GM19468 (cell line): ENCODE data around the gene TUBB3.
"Not testable (repeated sequence)": the region's sequence is repeated elsewhere in the genome, so short reads cannot be mapped to it uniquely, and the experiment has no call there.

Experiments used
- ATAC-seq: cut with Tn5 transposase; IDR thresholded peaks from one replicate; pipeline ENCODE4 v1.9.1; 2021; ENCODE audit warnings: mild to moderate bottlenecking, moderate library complexity, moderate number of reproducible peaks; ENCODE audit not compliant: unreplicated experiment; ENCODE audit errors: extremely low read depth

Gene TUBB3

GRCh38 chr16:89899879-89900481, 23.2 kb upstream of the TUBB3 start:
- ATAC-seq, result no peak

- no peak for ATAC-seq
Observed at GRCh38 chr16:89900885-89901284, 22.3 kb upstream of the TUBB3 start.

GRCh38 chr16:89902980-89903379, 20.2 kb upstream of the TUBB3 start:
- ATAC-seq, result no peak

DNA sequence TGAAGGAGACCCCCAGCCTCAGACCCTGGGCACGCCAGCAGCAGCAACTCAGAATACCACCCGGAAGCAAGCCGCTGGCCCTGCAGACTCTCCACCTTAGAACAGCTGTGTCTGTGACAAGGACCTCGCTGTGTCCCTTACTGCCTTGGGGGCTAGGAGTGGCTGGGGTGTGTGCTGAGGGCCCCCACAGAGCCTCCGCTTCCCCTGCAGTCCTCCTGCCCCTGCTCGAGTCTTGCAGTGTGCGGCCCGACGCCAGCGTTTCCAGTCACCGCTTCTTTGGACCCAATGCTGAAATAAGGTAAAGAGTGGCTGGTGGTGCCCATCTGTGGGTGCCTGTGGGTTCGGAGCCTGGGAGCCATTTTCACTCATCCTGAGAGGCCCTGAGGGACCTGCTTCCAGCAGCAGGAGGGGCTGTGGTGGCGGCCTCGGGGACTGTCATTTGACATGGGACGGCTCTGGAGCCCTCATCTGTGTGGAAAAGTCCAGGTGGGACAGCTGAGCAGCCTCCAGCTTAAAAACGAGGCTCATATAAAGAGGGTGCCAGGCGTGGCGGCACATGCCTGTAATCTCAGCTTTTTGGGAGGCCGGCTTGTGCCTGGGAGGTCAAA, 19.1 kb upstream of the TUBB3 start:
- no peak for ATAC-seq

GRCh38 chr16:89904606-89905510, 18.3 kb upstream of the TUBB3 start:
- no peak for ATAC-seq

DNA sequence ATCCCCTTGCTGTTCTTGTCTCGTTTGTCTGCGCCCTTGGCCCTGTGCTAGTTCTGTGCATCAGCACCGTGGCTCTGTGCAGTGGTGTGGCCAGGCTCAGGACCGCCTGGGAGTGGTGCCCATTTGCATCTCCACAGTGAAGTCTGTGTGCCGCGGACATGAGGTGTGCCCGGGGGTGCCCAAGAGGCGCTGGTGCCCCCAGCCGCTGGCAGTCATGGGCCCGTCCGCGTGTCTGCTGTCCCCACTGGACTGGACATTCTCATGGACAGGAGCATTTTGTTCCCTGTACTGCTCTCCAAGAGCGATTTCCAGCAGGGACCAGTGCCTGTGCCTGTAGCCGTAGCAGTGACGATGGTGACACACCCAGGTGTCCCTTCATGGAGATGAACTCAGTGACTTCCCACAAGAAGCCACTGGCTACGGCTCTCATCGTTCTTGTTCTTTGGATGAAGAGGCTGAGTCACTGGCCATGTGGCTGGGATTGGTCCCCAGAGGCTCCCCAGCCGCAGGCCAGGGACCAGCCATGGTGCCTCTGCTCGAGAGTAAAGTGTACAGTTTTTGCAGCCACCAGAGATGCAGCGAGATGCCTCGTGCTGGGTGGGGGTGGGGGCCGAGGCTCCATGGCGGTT, 17.5 kb upstream of the TUBB3 start:
- no peak for ATAC-seq

- no peak for ATAC-seq
Observed at GRCh38 chr16:89906140-89907025, 16.8 kb upstream of the TUBB3 start.

DNA sequence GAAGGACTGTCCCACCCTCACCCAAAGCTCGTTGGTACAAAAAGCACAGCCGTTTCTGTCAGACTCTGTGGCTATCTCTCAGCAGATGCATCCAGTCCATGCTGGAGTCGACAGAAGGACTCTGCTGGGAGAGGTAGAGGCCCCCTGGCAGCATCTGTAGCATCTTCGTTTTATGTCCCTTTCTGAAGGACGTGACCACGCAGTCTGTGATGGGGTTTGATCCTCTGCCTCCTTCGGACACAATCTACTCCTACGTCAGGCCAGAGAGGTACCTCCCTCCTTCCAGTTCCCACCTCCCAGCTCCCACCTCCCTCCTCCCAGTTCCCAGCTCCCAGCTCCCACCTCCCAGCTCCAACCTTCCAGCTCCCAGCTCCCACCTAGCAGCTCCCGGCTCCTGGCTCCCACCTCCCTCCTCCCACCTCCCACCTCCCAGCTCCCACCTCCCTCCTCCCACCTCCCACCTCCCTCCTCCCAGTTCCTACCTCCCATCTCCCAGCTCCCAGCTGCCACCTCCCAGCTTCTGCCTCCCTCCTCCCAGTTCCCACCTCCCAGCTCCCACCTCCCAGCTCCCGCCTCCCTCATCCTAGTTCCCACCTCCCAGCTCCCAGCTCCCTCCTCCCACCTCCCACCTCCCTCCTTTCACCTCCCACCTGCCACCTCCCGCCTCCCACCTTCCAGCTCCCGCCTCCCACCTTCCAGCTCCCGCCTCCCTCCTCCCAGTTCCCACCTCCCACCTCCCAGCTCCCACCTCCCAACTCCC, 15.9 kb upstream of the TUBB3 start:
- ATAC-seq, result no peak

- ATAC-seq, result no peak
Observed at GRCh38 chr16:89908236-89908635, 14.9 kb upstream of the TUBB3 start.

GRCh38 chr16:89909777-89910716, 13.1 kb upstream of the TUBB3 start:
- ATAC-seq, result no peak

DNA sequence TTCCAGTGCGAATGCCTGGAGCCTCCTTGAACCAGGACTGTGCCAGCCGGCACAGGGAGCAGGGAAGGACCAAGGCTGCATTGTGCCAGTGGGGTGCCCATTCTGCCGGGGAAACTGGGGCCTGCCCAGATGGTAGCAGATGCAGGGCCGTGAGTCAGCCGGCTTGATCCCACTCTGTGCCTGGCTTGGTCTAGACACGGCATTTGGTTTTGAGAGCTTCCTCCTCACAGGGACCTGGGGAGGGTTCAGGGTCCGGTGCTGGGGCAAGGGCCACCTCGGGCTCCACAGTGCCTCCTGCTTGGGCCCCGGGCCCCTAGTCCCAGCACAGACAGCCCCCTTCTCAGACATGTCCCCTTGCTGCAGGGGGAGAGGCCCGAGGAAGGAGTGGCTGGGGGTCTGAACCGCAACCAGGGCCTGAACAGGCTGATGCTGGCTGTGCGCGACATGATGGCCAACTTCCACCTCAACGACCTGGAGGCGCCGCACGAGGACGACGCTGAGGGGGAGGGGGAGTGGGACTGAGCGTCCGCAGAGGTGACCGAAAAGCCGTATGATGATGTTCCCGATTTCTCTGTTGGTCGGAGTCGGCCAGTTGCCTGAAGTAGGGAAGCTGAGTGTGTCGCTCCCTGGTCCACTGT, 12.3 kb upstream of the TUBB3 start:
- no peak for ATAC-seq

DNA sequence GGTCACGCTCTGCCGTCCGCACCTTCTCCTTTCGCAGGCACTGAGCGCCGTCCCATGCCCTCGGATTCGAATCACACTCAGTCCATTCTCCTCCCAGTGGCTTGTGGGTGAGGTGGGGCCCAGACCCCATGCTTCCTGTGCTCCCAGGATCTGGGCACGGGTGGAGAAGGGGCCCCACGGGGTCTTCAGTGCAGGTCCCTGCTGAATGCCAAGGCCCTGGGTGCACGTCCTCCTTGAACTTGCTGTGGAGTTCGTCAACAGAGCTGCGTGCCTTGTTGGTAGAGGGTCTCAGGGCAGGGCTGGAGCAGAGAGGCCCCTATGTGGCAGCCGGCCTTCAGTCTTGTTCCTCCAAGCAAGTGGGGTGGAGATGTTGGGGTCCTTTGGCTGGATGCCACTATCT, 11.8 kb upstream of the TUBB3 start:
- ATAC-seq, result no peak

- no peak for ATAC-seq
Observed at GRCh38 chr16:89912143-89912542, 11.0 kb upstream of the TUBB3 start.

DNA sequence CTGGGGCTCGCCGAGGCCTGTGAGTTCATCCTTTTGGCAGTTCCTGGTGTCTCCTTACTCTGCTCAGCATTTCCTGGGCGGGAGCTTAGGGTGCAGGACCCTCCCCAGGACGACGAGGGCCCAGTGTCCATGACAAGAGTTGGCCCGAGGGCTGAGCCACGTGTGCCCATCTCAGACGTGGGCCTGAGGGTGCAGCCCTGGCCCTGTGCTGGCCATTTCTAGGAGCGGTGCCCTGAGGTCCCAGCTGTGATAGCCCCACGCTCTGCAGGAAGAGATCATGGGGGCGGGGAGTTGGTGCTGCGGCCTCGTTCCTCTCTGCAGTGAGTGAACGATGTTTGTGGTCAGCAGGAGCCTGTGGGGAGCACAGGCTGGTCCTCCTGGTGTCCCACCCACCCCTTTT, 10.5 kb upstream of the TUBB3 start:
- ATAC-seq, result no peak

- ATAC-seq, result no peak
Observed at GRCh38 chr16:89913408-89914387, 9.4 kb upstream of the TUBB3 start.

DNA sequence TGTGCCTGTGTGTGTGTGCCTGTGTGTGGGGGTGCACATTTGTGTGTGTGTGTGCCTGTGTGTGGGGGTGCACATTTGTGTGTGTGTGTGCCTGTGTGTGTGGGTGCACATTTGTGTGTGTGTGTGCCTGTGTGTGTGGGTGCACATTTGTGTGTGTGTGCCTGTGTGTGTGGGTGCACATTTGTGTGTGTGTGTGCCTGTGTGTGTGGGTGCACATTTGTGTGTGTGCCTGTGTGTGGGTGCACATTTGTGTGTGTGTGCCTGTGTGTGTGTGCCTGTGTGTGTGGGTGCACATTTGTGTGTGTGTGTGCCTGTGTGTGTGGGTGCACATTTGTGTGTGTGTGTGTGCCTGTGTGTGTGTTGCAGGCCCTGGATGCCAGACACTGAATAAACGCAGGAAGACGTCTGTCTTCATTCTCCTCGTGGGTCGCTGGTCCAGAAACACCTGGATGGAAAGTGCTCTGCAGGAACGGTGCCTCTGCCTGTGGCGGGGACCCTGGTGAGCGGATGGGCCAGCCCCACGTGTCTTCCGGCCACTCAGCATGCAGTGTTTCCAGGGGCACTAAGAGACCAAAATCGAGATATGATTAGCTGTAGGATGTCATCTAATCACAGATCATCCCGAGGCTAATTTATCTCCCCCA, 8.4 kb upstream of the TUBB3 start:
- ATAC-seq, result not testable (repeated sequence)
